WTC11 (cell line): Measurements from ENCODE around the gene NUP62. TPM values are rescaled to one million over a fixed set of nuclear protein-coding genes. Genes with fewer than 3 reads are reported as not detected.

Experiments
- AR ChIP-seq: fragments of 250-450 bp; sonication (Bioruptor Pico); IDR thresholded peaks from 2 replicates; pipeline ENCODE4 v1.9.0; 2021; ENCODE audit warnings: mild to moderate bottlenecking
- ATF2 ChIP-seq: sonication (generic); formaldehyde crosslinking; IDR thresholded peaks from 2 replicates; pipeline ENCODE4 v1.8.1; 2022; ENCODE audit warnings: low read depth, missing genetic modification reagents, borderline replicate concordance
- E2F1 ChIP-seq: sonication (generic); formaldehyde crosslinking; IDR thresholded peaks from 2 replicates; pipeline ENCODE4 v1.8.0; 2022; ENCODE audit warnings: mild to moderate bottlenecking, missing genetic modification reagents
- ERG ChIP-seq: fragments of 250-450 bp; sonication (Bioruptor Pico); IDR thresholded peaks from 2 replicates; pipeline ENCODE4 v1.8.0; 2021; ENCODE audit warnings: mild to moderate bottlenecking
- ETV6 ChIP-seq: sonication (generic); formaldehyde crosslinking; IDR thresholded peaks from 2 replicates; pipeline ENCODE4 v1.8.1; 2022; ENCODE audit warnings: mild to moderate bottlenecking, missing genetic modification reagents
- FOXJ3 ChIP-seq: sonication (generic); formaldehyde crosslinking; IDR thresholded peaks from 2 replicates; pipeline ENCODE4 v1.9.0; 2021; ENCODE audit warnings: missing genetic modification reagents, mild to moderate bottlenecking, borderline replicate concordance
- GRHL2 ChIP-seq: fragments of 250-450 bp; sonication (Bioruptor Pico); IDR thresholded peaks from 2 replicates; pipeline ENCODE4 v1.8.0; 2022; ENCODE audit warnings: mild to moderate bottlenecking, moderate library complexity; ENCODE audit not compliant: insufficient replicate concordance, severe bottlenecking
- IRF2 ChIP-seq: sonication (generic); formaldehyde crosslinking; IDR thresholded peaks from 2 replicates; pipeline ENCODE4 v1.8.0; 2022; ENCODE audit warnings: low read depth, missing genetic modification reagents, borderline replicate concordance
- MYBL2 ChIP-seq: sonication (generic); formaldehyde crosslinking; IDR thresholded peaks from 2 replicates; pipeline ENCODE4 v1.8.1; 2023; ENCODE audit warnings: mild to moderate bottlenecking, moderate library complexity, missing genetic modification reagents
- NR2C2 ChIP-seq: sonication (generic); formaldehyde crosslinking; IDR thresholded peaks from 2 replicates; pipeline ENCODE4 v1.8.0; 2022; ENCODE audit warnings: mild to moderate bottlenecking, missing genetic modification reagents
- NR3C1 ChIP-seq: sonication (generic); formaldehyde crosslinking; conservative IDR thresholded peaks from 2 replicates; pipeline ENCODE4 v1.8.1; 2023; ENCODE audit warnings: low read depth, mild to moderate bottlenecking, missing genetic modification reagents
- SMAD4 ChIP-seq: sonication (generic); formaldehyde crosslinking; IDR thresholded peaks from 2 replicates; pipeline ENCODE4 v1.8.0; 2022; ENCODE audit warnings: mild to moderate bottlenecking, missing genetic modification reagents
- SOX15 ChIP-seq: fragments of 250-450 bp; sonication (Bioruptor Pico); IDR thresholded peaks from 2 replicates; pipeline ENCODE4 v1.9.0; 2021; ENCODE audit warnings: mild to moderate bottlenecking
- STAT6 ChIP-seq: sonication (generic); formaldehyde crosslinking; conservative IDR thresholded peaks from 2 replicates; pipeline ENCODE4 v1.8.1; 2023; ENCODE audit warnings: mild to moderate bottlenecking, low read depth, missing genetic modification reagents, moderate library complexity
- TCF7 ChIP-seq: sonication (generic); formaldehyde crosslinking; IDR thresholded peaks from 2 replicates; pipeline ENCODE4 v1.8.0; 2022; ENCODE audit warnings: mild to moderate bottlenecking, low read depth, missing genetic modification reagents, moderate library complexity
- USF1 ChIP-seq: sonication (generic); formaldehyde crosslinking; IDR thresholded peaks from 2 replicates; pipeline ENCODE4 v1.8.0; 2022; ENCODE audit warnings: mild to moderate bottlenecking, missing genetic modification reagents
- USF2 ChIP-seq: sonication (generic); formaldehyde crosslinking; IDR thresholded peaks from 2 replicates; pipeline ENCODE4 v1.8.1; 2023; ENCODE audit warnings: mild to moderate bottlenecking, missing genetic modification reagents, moderate library complexity
- ZBTB21 ChIP-seq: sonication (generic); formaldehyde crosslinking; IDR thresholded peaks from 2 replicates; pipeline ENCODE4 v1.8.1; 2023; ENCODE audit warnings: mild to moderate bottlenecking, missing genetic modification reagents, borderline replicate concordance
- ZBTB43 ChIP-seq: sonication (generic); formaldehyde crosslinking; IDR thresholded peaks from 2 replicates; pipeline ENCODE4 v1.8.1; 2023; ENCODE audit warnings: mild to moderate bottlenecking, missing genetic modification reagents
- ZMAT4 ChIP-seq: fragments of 250-450 bp; sonication (Bioruptor Pico); IDR thresholded peaks from 2 replicates; pipeline ENCODE4 v1.9.0; 2021; ENCODE audit warnings: mild to moderate bottlenecking
- ZNF121 ChIP-seq: sonication (generic); formaldehyde crosslinking; IDR thresholded peaks from 2 replicates; pipeline ENCODE4 v1.8.0; 2023; ENCODE audit warnings: missing genetic modification reagents
- ZNF317 ChIP-seq: sonication (generic); formaldehyde crosslinking; IDR thresholded peaks from 2 replicates; pipeline ENCODE4 v1.8.1; 2023; ENCODE audit warnings: low read depth, mild to moderate bottlenecking, moderate library complexity, missing genetic modification reagents, borderline replicate concordance
- ZNF671 ChIP-seq: fragments of 250-450 bp; sonication (Bioruptor Pico); IDR thresholded peaks from 2 replicates; pipeline ENCODE4 v1.8.0; 2021; ENCODE audit warnings: mild to moderate bottlenecking
- total RNA-seq: library from RNA; stranded (reverse); gene quantifications from 3 replicates; pipeline ENCODE4 v1.2.3, GENCODE V29; 2021

The NUP62 gene
- total RNA-seq, 1 experiment from 2014 or later, result 87.1 TPM

GRCh38 chr19:49889687-49890348 lies 39.5 kb downstream of the NUP62 start (continued):
- TF ChIP-seq MYBL2 (CRISPR knock-in tag) (peak; percentile 99), ZNF317 (peak; percentile 88), STAT6 (CRISPR knock-in tag) (no peak), ZMAT4 (CRISPR knock-in tag) (no peak), SOX15 (CRISPR knock-in tag) (no peak), AR (CRISPR knock-in tag) (no peak), ZBTB43 (CRISPR knock-in tag) (peak; percentile 99), TCF7 (CRISPR knock-in tag) (peak; percentile 98), USF2 (CRISPR knock-in tag) (peak; percentile 85), FOXJ3 (CRISPR knock-in tag) (0 out of 2 replicates have a peak, but pooled peaks have one; percentile 90), E2F1 (CRISPR knock-in tag) (peak; percentile 100), IRF2 (CRISPR knock-in tag) (peak; percentile 96), ZBTB21 (CRISPR knock-in tag) (peak; percentile 98), USF1 (peak; percentile 95), GRHL2 (CRISPR knock-in tag) (no peak), ETV6 (CRISPR knock-in tag) (peak; percentile 100), SMAD4 (peak; percentile 99), ZNF121 (CRISPR knock-in tag) (peak; percentile 82; the same call in 1 of the 2 replicates), ZNF671 (no peak), ATF2 (peak; percentile 97), NR3C1 (CRISPR knock-in tag) (peak; percentile 97), NR2C2 (CRISPR knock-in tag) (peak; percentile 93), ERG (no peak)
